ENCODE results near the gene OR5T3.

Gene OR5T3

DNA sequence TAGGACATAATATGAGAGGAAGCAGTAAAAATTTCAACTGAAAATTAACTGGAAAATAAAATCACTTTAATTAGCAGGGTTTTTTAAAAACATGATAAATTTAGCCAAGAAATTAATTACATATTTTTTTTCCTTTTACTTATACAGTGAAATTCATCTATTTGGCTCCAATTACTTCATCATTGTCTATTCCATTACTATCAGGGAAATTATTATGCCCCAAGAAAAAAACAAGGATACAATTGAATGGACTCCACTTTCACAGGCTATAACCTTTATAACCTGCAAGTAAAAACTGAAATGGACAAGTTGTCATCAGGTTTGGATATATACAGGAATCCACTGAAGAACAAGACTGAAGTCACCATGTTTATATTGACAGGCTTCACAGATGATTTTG lies at the start of gene OR5T3:
Gene OR5T3, plus strand, starts transcription at position 301 of the 400 bp plus-strand sequence. Its CDS starts 0 bp downstream, at position 301.
- no peak for DNase-seq

DNA sequence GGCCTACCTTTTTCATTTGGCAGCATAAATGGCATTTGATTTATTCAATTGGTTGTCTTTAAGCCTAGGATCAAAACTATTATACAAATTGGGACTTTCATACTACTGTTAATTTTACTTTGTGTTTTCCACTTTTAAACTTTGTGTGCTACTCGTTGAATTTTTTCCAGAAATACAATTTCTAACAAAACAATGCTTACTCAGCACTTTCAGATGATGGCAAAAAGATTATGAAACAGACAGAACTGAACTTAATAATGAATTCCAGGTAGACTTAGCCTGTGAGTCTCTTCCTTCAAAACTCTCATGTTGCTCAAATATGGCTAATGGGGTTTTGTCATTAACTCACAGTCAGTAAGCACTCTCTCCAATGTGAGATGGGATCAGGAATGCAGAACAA lies 44.3 kb upstream of the OR5T3 start:
- DNase-seq = no peak

DNA sequence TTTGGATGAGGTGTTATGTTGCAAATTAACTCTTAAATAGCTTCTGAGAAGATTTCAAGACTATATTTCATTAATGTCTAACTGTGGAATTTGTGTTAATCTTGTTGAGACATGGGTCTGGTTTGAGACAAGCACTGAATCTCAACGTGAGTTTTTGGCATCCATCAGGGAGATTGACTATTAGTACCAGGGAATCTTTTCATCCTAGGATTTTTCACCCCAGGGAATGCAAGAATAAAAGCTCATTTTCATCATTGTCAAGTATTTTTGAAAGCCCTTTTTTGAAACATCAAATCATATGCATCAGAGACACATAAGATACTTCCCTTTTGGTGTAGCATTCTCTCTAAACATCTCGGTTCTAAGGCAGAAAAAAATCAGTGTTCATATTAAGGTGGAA lies 37.5 kb upstream of the OR5T3 start:
- no peak for DNase-seq

DNA sequence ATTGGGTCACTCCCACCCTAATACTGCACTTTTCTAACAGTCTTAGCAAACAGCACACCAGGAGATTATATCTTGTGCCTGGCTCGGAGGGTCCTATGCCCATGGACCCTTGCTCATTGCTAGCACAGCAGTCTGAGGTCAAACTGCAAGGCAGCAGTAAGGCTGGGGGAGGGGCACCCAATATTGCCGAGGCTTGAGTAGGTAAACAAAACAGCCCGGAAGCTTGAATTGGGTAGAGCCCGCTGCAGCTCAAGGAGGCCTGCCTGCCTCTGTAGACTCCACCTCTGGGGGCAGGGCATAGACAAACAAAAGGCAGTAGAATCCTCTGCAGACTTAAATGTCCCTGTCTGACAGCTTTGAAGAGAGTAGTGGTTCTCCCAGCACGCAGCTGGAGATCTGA lies 32.3 kb upstream of the OR5T3 start:
- DNase-seq = peak; percentile 50

DNA sequence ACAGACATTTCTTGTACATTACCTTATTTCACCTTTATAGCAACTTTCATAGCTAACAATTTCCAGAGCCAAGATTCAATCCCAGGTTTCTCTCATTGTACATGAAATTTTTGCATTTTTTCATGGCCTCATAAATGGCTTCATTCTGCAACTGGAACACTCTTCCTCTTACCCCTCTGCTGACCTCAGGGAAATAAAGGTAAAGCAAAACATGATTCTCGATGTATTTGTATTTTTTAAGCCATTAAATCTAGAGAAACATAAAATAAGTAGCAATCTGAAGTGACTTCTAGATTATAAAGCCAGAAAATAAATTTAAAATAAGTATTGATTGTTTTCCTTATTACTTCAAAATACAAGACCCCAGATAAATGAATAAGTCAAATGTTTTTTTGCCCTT lies 17.9 kb upstream of the OR5T3 start, which contains the start of gene OR5T2:
Gene OR5T2, minus strand, starts transcription at position 101 of the 400 bp plus-strand sequence. CDS start 1,193 bp downstream, outside the sequence.
- DNase-seq = no peak

DNA sequence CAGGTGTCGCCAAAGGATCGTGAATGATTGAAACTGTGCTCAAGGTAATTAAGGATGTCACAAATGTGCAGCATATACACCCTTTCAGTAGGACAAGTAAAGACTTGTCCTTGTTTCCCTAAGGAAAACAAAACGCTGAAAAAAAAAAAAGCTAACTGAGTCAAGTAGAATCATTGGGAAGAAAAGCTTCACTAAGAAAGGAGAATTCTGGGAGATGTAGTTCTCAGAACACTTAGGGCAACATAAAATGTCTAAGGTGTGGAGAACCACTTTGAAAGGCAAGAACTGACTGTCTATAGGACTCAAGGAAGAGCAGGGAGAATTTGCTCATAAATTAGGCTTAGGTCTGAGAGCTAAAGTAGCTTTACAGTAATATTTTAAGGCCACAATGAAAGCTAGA lies 19.0 kb downstream of the OR5T3 start:
- DNase-seq = no peak

DNA sequence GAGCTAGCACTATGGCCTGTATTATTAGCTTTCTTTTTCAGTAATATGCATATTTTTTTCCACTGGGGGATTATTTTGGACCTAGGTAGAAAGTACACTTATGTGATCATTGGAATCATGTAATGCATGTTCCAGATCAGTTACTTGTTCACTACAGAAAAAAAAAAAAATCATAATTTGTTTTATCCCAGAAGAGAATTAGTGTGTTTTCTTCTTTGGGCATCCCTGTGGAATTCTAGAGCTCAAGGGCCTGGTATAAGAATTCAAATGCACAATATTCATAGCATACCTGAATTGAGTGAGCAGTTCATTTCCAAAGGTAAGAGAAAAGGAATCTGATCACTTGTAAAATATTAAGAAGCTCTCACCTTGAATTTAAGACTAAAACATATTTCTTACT lies 21.8 kb downstream of the OR5T3 start, which contains the start of gene OR5T1:
Gene OR5T1, plus strand, starts transcription at position 301 of the 400 bp plus-strand sequence. CDS start 1,485 bp downstream, outside the sequence.
- DNase-seq = no peak

DNA sequence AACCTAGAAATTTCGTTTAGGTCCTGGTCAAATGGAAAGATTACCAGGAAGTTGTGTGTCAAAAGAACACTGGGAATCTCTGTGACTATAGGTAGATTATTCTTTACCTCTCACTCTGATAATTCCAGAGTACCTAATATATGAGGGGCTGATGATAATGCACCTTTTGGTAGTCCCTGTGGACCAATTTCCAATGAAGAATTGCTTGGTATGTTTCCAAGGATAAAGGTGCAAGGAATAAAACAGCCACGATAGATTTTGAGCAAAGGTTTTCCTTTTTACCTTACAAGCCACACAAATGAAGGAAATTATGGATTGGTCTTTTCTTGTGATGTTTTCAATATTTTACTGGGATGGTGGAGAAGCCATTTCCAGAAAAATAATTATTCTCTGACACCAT lies 40.1 kb downstream of the OR5T3 start, which contains the start of gene OR8H1:
Gene OR8H1, minus strand, starts transcription at position 101 of the 400 bp plus-strand sequence. CDS start 1,192 bp downstream, outside the sequence.
- DNase-seq = no peak

DNA sequence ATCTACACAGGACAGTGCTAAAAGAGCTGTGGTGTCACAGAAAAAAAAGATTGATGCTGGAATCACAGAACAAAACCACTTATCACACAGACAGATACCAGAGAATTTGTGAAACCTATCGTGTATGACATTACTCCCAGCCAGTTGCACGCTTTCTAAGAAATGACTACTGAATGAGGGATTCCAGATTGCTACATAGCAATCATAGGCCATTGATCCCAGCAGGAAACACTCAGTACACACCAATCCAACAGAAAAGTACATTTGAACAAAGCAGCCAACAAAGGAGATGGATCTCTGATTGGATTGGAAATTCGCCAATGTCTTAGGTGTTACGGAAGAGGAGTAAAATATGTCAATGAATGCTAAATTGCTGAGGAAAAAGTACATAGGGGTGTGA lies 44.8 kb downstream of the OR5T3 start:
- DNase-seq = no peak

All from islet precursor cell (in vitro differentiated cells).